Measurements from ENCODE around the gene PNLDC1.

The PNLDC1 gene

GRCh38 chr6:159797554-159797953, 2.5 kb upstream of the PNLDC1 start:
- TF ChIP-seq, protein P1, sequence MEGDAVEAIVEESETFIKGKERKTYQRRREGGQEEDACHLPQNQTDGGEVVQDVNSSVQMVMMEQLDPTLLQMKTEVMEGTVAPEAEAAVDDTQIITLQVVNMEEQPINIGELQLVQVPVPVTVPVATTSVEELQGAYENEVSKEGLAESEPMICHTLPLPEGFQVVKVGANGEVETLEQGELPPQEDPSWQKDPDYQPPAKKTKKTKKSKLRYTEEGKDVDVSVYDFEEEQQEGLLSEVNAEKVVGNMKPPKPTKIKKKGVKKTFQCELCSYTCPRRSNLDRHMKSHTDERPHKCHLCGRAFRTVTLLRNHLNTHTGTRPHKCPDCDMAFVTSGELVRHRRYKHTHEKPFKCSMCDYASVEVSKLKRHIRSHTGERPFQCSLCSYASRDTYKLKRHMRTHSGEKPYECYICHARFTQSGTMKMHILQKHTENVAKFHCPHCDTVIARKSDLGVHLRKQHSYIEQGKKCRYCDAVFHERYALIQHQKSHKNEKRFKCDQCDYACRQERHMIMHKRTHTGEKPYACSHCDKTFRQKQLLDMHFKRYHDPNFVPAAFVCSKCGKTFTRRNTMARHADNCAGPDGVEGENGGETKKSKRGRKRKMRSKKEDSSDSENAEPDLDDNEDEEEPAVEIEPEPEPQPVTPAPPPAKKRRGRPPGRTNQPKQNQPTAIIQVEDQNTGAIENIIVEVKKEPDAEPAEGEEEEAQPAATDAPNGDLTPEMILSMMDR (conservative IDR thresholded peaks at IDR 0.05; ENCODE audit: low read length), result no peak
- TF ChIP-seq EZH2phosphoT487 (IDR thresholded peaks at IDR 0.05; ENCODE audit: borderline replicate concordance), result no peak
- no peak overlapping the region for H2AFZ ChIP-seq (ENCODE audit: low read length)
- H3K4me2 ChIP-seq (ENCODE audit: low read depth, low read length, poor library complexity, severe bottlenecking), result no peak overlapping the region
- peaks cover 12% of the 10 kb centered on the region for H3K4me1 ChIP-seq (ENCODE audit: insufficient read depth, low read length, poor library complexity, severe bottlenecking)
- H3F3A ChIP-seq (ENCODE audit: low read depth), result peaks cover 2% of the 10 kb centered on the region; the same call in 1 of the 2 replicates
- H3K9me3 ChIP-seq (ENCODE audit: insufficient read depth, low read depth, low read length), result no peaks in the 10 kb centered on the region
- no peaks in the 10 kb centered on the region for H3K27me3 ChIP-seq (ENCODE audit: insufficient read depth, low read length, poor library complexity, severe bottlenecking)
- no peak overlapping the region for H3K9ac ChIP-seq (ENCODE audit: low read depth, low read length, poor library complexity, severe bottlenecking)
- peaks cover 40% of the 10 kb centered on the region for H3K79me2 ChIP-seq (ENCODE audit: insufficient read depth, low read length)
- H4K20me1 ChIP-seq (ENCODE audit: insufficient read depth, low read length, poor library complexity, severe bottlenecking), result peaks cover 20% of the 10 kb centered on the region
- H3K9me2 ChIP-seq (replicated peaks; ENCODE audit: low read depth, low read length), result no peaks in the 10 kb centered on the region
- no peak overlapping the region for H3K4me3 ChIP-seq (ENCODE audit: low read length, poor library complexity, severe bottlenecking)
- H3K36me3 ChIP-seq (ENCODE audit: insufficient read depth, low read length), result peaks cover 38% of the 10 kb centered on the region; the same call in 1 of the 2 replicates

- no peaks in the 10 kb centered on the region for H3K9me2 ChIP-seq (replicated peaks; ENCODE audit: low read depth, low read length)
- H3K27me3 ChIP-seq (ENCODE audit: insufficient read depth, low read length, poor library complexity, severe bottlenecking), result no peaks in the 10 kb centered on the region
- no peak for TF ChIP-seq EZH2phosphoT487 (IDR thresholded peaks at IDR 0.05; ENCODE audit: borderline replicate concordance)
- TF ChIP-seq, protein P1 (conservative IDR thresholded peaks at IDR 0.05; ENCODE audit: low read length), result no peak
- H3K79me2 ChIP-seq (ENCODE audit: insufficient read depth, low read length), result peaks cover 6% of the 10 kb centered on the region
- no peaks in the 10 kb centered on the region for H3K4me1 ChIP-seq (ENCODE audit: insufficient read depth, low read length, poor library complexity, severe bottlenecking)
- H3K4me2 ChIP-seq (ENCODE audit: low read depth, low read length, poor library complexity, severe bottlenecking), result no peak overlapping the region
- no peak overlapping the region for H2AFZ ChIP-seq (ENCODE audit: low read length)
- H3K36me3 ChIP-seq (ENCODE audit: insufficient read depth, low read length), result peaks cover 28% of the 10 kb centered on the region; the same call in 1 of the 2 replicates
- peaks cover 2% of the 10 kb centered on the region; the same call in 1 of the 2 replicates for H3F3A ChIP-seq (ENCODE audit: low read depth)
- no peak overlapping the region for H3K4me3 ChIP-seq (ENCODE audit: low read length, poor library complexity, severe bottlenecking)
- H3K9ac ChIP-seq (ENCODE audit: low read depth, low read length, poor library complexity, severe bottlenecking), result no peak overlapping the region
- H3K9me3 ChIP-seq (ENCODE audit: insufficient read depth, low read depth, low read length), result no peaks in the 10 kb centered on the region
- no peaks in the 10 kb centered on the region for H4K20me1 ChIP-seq (ENCODE audit: insufficient read depth, low read length, poor library complexity, severe bottlenecking)
Measured at GRCh38 chr6:159801935-159802334, 1.9 kb downstream of the PNLDC1 start.

- Histone ChIP-seq H3K9me3 (ENCODE audit: insufficient read depth, low read depth, low read length) (no peaks in the 10 kb centered on the region), H3K79me2 (ENCODE audit: insufficient read depth, low read length) (no peaks in the 10 kb centered on the region), H3K4me1 (ENCODE audit: insufficient read depth, low read length, poor library complexity, severe bottlenecking) (no peaks in the 10 kb centered on the region), H3K36me3 (ENCODE audit: insufficient read depth, low read length) (peaks cover 6% of the 10 kb centered on the region; the same call in 1 of the 2 replicates), H3K4me3 (ENCODE audit: low read length, poor library complexity, severe bottlenecking) (no peak overlapping the region), H4K20me1 (ENCODE audit: insufficient read depth, low read length, poor library complexity, severe bottlenecking) (no peaks in the 10 kb centered on the region), H3F3A (ENCODE audit: low read depth) (no peaks in the 10 kb centered on the region), H2AFZ (ENCODE audit: low read length) (no peak overlapping the region), H3K27me3 (ENCODE audit: insufficient read depth, low read length, poor library complexity, severe bottlenecking) (no peaks in the 10 kb centered on the region), H3K9ac (ENCODE audit: low read depth, low read length, poor library complexity, severe bottlenecking) (no peak overlapping the region), H3K9me2 (replicated peaks; ENCODE audit: low read depth, low read length) (no peaks in the 10 kb centered on the region), H3K4me2 (ENCODE audit: low read depth, low read length, poor library complexity, severe bottlenecking) (no peak overlapping the region)
- TF ChIP-seq EZH2phosphoT487 (IDR thresholded peaks at IDR 0.05; ENCODE audit: borderline replicate concordance), result no peak
- TF ChIP-seq, protein P1 (conservative IDR thresholded peaks at IDR 0.05; ENCODE audit: low read length), result no peak
Measured at GRCh38 chr6:159804504-159804903, 4.4 kb downstream of the PNLDC1 start.

Measured in Loucy (cell line).